Breast epithelium (tissue), 3 donors: ENCODE data around the gene FIG4.

ENCODE experiments used
- POLR2A ChIP-seq: fragments of 450-650 bp; IDR thresholded peaks from one replicate; pipeline ENCODE4 v1.6.1; 2016; ENCODE audit warnings: antibody characterized with exemption, mild to moderate bottlenecking, moderate library complexity
- TF ChIP-seq, protein P1 (sequence below), 3 donors: fragments of 450-650 bp; IDR thresholded peaks; one replicate each; pipeline ENCODE4 v1.5.1; 2016 to 2017; ENCODE audit warnings: antibody characterized with exemption in 3 of 3, mild to moderate bottlenecking in 3 of 3, moderate library complexity in 3 of 3

DNA sequence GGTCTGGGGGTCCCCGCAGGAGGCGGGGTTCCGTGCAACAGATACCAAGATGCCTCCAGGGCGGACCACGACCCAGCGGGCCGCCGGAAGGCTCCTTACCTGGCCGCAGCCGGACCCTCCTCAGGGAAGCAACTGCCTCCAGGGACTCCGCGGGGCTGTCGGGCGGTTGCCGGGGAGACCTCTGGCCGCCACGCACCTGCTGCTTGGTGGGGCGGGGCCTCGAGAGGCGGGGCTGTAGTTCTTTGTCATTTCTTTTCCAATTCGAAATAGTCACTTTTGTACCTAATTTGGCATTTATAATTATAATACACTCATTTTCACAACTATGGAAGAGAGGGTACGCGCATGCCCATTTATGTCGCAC lies 741 bp upstream of the FIG4 start:
- TF ChIP-seq, protein P1, sequence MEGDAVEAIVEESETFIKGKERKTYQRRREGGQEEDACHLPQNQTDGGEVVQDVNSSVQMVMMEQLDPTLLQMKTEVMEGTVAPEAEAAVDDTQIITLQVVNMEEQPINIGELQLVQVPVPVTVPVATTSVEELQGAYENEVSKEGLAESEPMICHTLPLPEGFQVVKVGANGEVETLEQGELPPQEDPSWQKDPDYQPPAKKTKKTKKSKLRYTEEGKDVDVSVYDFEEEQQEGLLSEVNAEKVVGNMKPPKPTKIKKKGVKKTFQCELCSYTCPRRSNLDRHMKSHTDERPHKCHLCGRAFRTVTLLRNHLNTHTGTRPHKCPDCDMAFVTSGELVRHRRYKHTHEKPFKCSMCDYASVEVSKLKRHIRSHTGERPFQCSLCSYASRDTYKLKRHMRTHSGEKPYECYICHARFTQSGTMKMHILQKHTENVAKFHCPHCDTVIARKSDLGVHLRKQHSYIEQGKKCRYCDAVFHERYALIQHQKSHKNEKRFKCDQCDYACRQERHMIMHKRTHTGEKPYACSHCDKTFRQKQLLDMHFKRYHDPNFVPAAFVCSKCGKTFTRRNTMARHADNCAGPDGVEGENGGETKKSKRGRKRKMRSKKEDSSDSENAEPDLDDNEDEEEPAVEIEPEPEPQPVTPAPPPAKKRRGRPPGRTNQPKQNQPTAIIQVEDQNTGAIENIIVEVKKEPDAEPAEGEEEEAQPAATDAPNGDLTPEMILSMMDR (IDR thresholded peaks at IDR 0.05), result no peak
- TF ChIP-seq POLR2A, result no peak
